Spinal cord (tissue), 10 donors: ENCODE data around the gene CDNF. TPM values are rescaled to one million over a fixed set of nuclear protein-coding genes. Genes with fewer than 3 reads are reported as not detected.
"Not testable (repeated sequence)": the region's sequence is repeated elsewhere in the genome, so short reads cannot be mapped to it uniquely, and the experiment has no call there.

Source experiments
- DNase-seq, 6 donors: peaks; one replicate each; pipeline versions ENCODE4 v3.0.0 to v3.0.0-alpha.2; 2013 to 2015; ENCODE audit warnings: low spot score in 6 of 6, low read depth in 4 of 6
- H3K27ac ChIP-seq: one replicate; pipeline ENCODE4 v1.5.1; 2013; ENCODE audit warnings: low read depth, low read length, control low read depth
- H3K27me3 ChIP-seq: one replicate; pipeline ENCODE4 v1.6.1; 2013; ENCODE audit warnings: low read length; ENCODE audit not compliant: control insufficient read depth, insufficient read depth
- H3K36me3 ChIP-seq: one replicate; pipeline ENCODE4 v1.6.1; 2013; ENCODE audit warnings: low read length; ENCODE audit not compliant: control insufficient read depth, insufficient read depth
- H3K4me1 ChIP-seq: one replicate; pipeline ENCODE4 v1.6.1; 2013; ENCODE audit warnings: low read length; ENCODE audit not compliant: control insufficient read depth, insufficient read depth
- H3K4me3 ChIP-seq: one replicate; pipeline ENCODE4 v1.5.1; 2013; ENCODE audit warnings: low read depth, low read length, control low read depth
- H3K9me3 ChIP-seq: one replicate; pipeline ENCODE4 v1.6.1; 2013; ENCODE audit warnings: low read length; ENCODE audit not compliant: control insufficient read depth, insufficient read depth
- WGBS: methylation state at CpG from one replicate; pipeline ENCODE4 v1.1.5; 2013; ENCODE audit warnings: missing lambda C conversion rate; ENCODE audit not compliant: insufficient coverage; 5-methylcytosine and 5-hydroxymethylcytosine counted together
- polyA plus RNA-seq, 2 donors: library from polyadenylated mRNA; unstranded; fragments of 120-200 nt; gene quantifications; one replicate each; pipeline ENCODE4 v1.2.1, GENCODE V29; 2013; ENCODE audit not compliant: insufficient read length in 2 of 2
- total RNA-seq, 2 donors: library from RNA; depleted of rRNA in 1 of 2; stranded (reverse); fragments of 120-200 nt in 1 of 2; fragments of >200 nt in 1 of 2; gene quantifications; one replicate each; pipeline versions ENCODE4 v1.2.3 to v1.2.4, GENCODE V29; 2013 to 2014
- donor health status: healthy.

CDNF gene
- total and polyA plus RNA-seq, 4 donors: 0.50 to 2.9 (median 1.7) TPM

DNA sequence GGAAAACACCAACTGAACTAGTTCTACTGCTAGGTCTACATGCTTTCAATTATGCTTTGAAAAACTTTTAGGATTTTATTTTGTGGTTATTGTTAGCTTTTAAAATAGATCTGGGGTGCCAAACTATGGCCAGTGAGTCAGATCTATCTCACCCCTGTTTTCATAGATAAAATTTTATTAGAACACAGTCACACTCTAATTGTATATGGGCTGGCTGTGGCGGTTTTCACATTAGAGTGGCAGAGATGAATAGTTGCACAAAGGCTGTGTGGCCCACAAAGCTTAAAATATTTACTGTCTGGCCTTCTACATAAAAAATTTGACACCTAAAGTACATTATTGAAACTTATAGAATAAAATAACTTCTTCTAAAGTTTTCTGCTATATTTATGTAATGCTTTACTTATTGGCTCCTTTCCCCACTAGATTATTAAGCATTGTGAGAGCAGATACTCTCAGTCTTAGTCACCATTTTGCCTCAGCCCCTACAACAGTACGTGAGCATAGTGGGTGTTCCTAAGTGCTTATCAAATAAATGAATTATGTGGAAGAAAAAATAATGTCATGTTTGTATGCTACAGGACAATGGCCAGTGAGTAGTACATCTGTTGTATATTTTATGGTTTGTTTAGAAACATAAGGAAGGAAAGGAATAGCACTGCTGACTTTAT lies 35.4 kb upstream of the CDNF start:
- no CpG with 5 or more reads among the region's 2 CpGs for WGBS
- no peaks in the 10 kb centered on the region for H3K27me3 ChIP-seq
- peaks cover 8% of the 10 kb centered on the region for H3K36me3 ChIP-seq
- no peak overlapping the region for H3K4me3 ChIP-seq
- DNase-seq: no peak
- H3K27ac ChIP-seq: no peak overlapping the region
- H3K9me3 ChIP-seq: no peaks in the 10 kb centered on the region
- H3K4me1 ChIP-seq: peaks cover 6% of the 10 kb centered on the region

DNA sequence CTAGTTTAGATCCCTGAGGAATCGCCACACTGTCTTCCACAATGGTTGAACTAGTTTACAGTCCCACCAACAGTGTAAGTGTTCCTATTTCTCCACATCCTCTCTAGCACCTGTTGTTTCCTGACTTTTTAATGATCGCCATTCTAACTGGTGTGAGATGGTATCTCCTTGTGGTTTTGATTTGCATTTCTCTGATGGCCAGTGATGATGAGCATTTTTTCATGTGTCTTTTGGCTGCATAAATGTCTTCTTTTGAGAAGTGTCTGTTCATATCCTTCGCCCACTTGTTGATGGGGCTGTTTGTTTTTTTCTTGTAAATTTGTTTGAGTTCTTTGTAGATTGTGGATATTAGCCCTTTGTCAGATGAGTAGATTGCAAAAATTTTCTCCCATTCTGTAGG lies 27.0 kb upstream of the CDNF start:
- H3K9me3 ChIP-seq, DNase-seq, H3K27me3 ChIP-seq, H3K4me1 ChIP-seq, H3K27ac ChIP-seq, H3K4me3 ChIP-seq: not testable (repeated sequence)
- peaks cover 16% of the 10 kb centered on the region for H3K36me3 ChIP-seq
- no CpG with 5 or more reads among the region's 3 CpGs for WGBS

DNA sequence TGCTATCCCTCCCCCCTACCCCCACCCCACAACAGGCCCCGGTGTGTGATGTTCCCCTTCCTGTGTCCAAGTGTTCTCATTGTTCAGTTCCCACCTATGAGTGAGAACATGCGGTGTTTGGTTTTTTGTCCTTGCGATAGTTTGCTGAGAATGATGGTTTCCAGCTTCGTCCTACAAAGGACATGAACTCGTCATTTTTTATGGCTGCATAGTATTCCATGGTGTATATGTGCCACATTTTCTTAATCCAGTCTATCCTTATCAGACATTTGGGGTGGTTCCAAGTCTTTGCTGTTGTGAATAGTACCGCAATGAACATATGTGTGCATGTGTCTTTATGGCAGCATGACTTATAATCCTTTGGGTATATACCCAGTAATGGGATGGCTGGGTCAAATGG lies 26.6 kb upstream of the CDNF start:
- not testable (repeated sequence) for H3K9me3 ChIP-seq, DNase-seq, H3K4me1 ChIP-seq, H3K4me3 ChIP-seq, H3K27me3 ChIP-seq, H3K27ac ChIP-seq
- WGBS: no CpG with 5 or more reads among the region's 6 CpGs
- H3K36me3 ChIP-seq: peaks cover 16% of the 10 kb centered on the region

DNA sequence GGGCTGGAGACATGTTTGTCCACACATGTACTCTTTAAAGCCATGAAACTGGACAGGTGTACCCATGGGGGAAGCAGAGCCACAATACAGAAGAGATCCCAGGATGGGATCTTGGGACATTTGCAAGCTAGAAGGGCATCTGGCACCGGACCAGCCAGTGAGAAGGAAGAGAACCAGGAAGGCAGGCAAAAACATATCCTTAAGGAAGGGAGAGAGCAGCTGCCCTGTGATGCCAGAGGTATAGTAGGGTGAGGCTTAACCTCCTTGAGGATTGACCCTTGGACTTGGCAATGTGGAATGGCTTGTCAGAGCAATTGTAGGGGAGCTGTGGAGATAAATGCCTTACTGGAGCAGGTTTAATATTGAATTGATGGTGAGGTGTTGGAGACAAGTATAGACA lies 23.0 kb upstream of the CDNF start:
- WGBS: 85% methylated on average over 1 of the region's 1 CpG

DNA sequence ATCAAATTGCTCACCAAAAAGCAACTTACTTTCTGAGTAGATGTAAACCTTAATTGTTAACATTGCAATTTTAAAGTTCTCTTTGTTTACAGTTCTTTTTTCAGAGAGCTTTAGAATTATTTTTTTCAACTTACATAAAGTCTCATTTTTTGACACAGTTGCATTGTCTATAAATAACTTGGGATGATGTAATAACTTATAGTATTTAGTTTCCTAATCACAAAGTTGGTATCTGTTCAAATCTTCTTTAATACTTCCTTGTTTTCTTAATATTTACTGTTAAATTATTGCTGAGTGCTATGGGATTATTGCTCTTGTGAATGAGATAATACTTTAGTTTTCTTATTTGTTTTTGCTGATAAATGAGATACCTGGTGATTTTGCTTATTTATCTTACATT lies 21.9 kb upstream of the CDNF start:
- Histone ChIP-seq H3K9me3 (no peaks in the 10 kb centered on the region), H3K27ac (no peak overlapping the region), H3K27me3 (no peaks in the 10 kb centered on the region), H3K4me1 (no peaks in the 10 kb centered on the region), H3K4me3 (no peak overlapping the region), H3K36me3 (peaks cover 15% of the 10 kb centered on the region)
- DNase-seq: no peak

More for the DNA sequence above, 23.0 kb upstream of the CDNF start:
- Histone ChIP-seq H3K36me3 (peaks cover 15% of the 10 kb centered on the region), H3K4me3 (no peak overlapping the region), H3K27me3 (no peaks in the 10 kb centered on the region), H3K4me1 (no peaks in the 10 kb centered on the region), H3K27ac (no peak overlapping the region), H3K9me3 (no peaks in the 10 kb centered on the region)
- no peak for DNase-seq

DNA sequence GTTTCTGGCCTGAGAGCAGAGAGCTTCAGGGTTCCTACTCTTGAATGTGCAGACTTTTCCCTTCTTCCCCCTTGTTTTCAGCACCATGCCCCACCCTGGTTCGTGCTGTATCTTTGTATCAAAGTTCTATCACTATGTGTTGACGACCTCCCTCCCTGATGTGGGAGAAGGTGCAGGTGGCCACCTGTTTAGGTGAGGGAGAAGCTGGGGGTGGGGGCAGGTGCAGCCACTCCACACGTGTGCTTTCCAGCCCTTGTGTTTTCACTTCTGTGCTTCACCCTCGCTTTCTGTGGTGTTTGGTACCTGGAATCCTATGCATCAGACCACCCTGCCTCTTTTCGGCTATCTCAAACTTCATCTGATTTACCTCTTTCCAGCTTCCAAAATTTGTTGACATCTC lies 21.2 kb upstream of the CDNF start:
- DNase-seq: no peak
- no peaks in the 10 kb centered on the region for H3K9me3 ChIP-seq
- no peak overlapping the region for H3K4me3 ChIP-seq
- 88% methylated on average over 3 of the region's 5 CpGs for WGBS
- H3K27ac ChIP-seq: no peak overlapping the region
- H3K27me3 ChIP-seq: no peaks in the 10 kb centered on the region
- H3K36me3 ChIP-seq: peaks cover 15% of the 10 kb centered on the region
- H3K4me1 ChIP-seq: no peaks in the 10 kb centered on the region

DNA sequence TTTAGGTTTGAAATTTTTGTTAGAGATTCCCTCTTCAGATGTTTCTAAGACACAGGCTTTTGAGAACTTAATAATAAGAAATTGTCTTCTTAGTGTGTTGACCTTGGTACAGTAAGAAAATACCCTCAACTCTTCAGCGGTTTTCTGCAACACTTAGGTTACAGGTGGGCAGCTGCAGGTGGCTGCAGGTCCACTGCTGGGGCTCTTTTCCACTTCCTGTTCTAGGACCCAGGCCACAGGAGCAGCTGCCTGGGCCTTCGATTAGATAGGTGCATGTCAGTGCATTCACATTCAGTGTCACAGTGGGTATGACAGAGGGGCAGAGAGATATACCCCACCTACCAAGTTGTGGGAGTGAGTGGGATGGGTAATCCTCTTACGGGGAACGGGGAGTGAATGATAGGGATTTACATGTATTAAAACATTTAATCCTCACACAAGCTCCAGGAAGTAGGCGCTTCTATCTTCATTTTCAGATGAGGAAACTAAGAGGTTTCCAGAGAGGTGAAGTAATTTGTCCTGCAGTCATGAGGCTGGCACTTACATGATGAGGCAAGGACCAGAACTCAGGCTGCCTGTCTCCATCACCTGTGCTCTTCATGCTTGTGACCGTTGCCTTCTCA lies 20.6 kb upstream of the CDNF start:
- peaks cover 15% of the 10 kb centered on the region for H3K36me3 ChIP-seq
- DNase-seq: no peak

DNA sequence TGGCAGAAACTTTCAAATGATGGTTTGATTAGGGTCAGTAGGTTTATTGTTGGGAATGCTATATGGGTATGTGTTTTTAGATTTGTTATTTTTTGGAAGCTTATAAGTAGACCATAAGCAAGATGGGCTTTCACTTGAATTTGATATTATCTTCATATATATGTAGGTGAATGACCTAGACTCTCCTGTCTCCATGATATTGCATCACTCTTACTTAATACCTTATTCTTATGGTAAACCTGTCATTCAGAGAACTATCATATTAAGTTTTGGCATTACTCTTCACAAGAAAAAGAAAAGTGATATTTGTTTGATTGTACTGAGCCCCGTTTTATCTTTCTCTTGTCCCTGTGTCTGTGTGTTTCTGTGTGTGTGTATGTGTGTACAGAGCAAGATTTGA lies 17.6 kb upstream of the CDNF start:
- H3K36me3 ChIP-seq: peaks cover 7% of the 10 kb centered on the region
- no peaks in the 10 kb centered on the region for H3K27me3 ChIP-seq
- no peaks in the 10 kb centered on the region for H3K9me3 ChIP-seq
- WGBS: no CpG with 5 or more reads among the region's 1 CpG
- H3K4me1 ChIP-seq: no peaks in the 10 kb centered on the region
- no peak for DNase-seq
- no peak overlapping the region for H3K27ac ChIP-seq
- H3K4me3 ChIP-seq: no peak overlapping the region

More for the DNA sequence above, 20.6 kb upstream of the CDNF start:
- Histone ChIP-seq H3K27ac (no peak overlapping the region), H3K9me3 (no peaks in the 10 kb centered on the region), H3K27me3 (no peaks in the 10 kb centered on the region), H3K4me3 (no peak overlapping the region), H3K4me1 (no peaks in the 10 kb centered on the region)
- WGBS: 100% methylated on average over 1 of the region's 6 CpGs

DNA sequence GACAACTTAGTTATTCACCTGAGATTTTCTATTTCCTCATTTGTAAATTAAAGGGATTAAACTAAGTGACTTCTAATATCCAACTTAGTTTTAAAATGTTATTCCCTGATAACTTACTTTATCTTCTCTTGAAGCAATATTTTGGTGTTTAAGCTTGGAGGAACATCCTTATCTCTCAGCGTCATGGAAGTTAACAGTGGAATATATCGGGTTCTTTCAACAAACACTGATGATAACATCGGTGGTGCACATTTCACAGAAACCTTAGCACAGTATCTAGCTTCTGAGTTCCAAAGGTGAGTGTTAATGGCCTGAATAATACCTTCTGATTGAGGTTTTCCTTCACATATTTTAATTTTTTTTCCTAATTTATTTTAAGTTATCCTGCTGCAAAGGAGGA lies 14.4 kb upstream of the CDNF start:
- Histone ChIP-seq H3K27ac (no peak overlapping the region), H3K9me3 (no peaks in the 10 kb centered on the region), H3K36me3 (peaks cover 7% of the 10 kb centered on the region), H3K4me3 (no peak overlapping the region), H3K4me1 (no peaks in the 10 kb centered on the region), H3K27me3 (no peaks in the 10 kb centered on the region)
- 100% methylated on average over 1 of the region's 3 CpGs for WGBS
- no peak for DNase-seq

DNA sequence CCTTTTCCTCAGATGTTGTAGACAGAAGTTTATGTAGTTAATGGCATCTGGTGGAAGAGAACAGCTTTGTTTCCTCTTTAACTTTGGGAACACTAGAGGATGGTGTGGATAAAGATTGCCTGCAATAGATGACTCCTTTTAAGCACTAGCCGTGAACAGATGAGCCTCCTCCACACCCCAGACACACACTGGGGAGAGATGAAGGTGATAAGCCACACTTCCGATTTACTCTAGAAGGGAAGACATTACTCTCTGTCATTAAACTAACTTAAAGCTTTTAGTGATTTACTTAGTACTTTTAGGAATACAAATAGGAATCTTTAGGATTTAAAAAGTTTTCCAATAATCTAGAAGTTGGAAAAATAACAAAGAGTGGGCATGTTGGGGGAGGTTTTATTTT lies 7.1 kb upstream of the CDNF start:
- no CpG with 5 or more reads among the region's 2 CpGs for WGBS
- no peak overlapping the region for H3K27ac ChIP-seq
- peaks cover 30% of the 10 kb centered on the region for H3K36me3 ChIP-seq
- H3K4me1 ChIP-seq: no peaks in the 10 kb centered on the region
- H3K9me3 ChIP-seq: no peaks in the 10 kb centered on the region
- no peak for DNase-seq
- no peaks in the 10 kb centered on the region for H3K27me3 ChIP-seq
- H3K4me3 ChIP-seq: no peak overlapping the region
